HEK293 (cell line): ENCODE results near the gene MLIP.

Experiments used
- CTCF ChIA-PET: fragments of 350-600 bp; formaldehyde crosslinking; extraction: SDS; loops from one replicate; lab custom pipeline; 2021; ENCODE audit warnings: antibody characterized with exemption; lab: Yijun Ruan, JAX
- POLR2A ChIA-PET: fragments of 300-600 bp; formaldehyde crosslinking; extraction: SDS; loops from one replicate; lab custom pipeline; 2020; ENCODE audit warnings: antibody characterized with exemption, inconsistent platforms; lab: Yijun Ruan, JAX
- H3K27ac ChIP-seq: fragments of 200-500 bp; sonication (Bioruptor generic); 2 replicates; pipeline ENCODE4 v1.5.1; 2014; ENCODE audit warnings: low read depth, low read length, control low read depth, inconsistent platforms; ENCODE audit errors: extremely low read depth
- H3K36me3 ChIP-seq, 2 experiments: fragments of 200-500 bp in 1 of 2; sonication (Bioruptor generic) in 1 of 2; 1 replicate in 1 of 2; 2 replicates in 1 of 2; pipeline ENCODE4 v1.5.1; 2014 to 2017; ENCODE audit warnings: inconsistent platforms in 2 of 2, low read length in 2 of 2; ENCODE audit not compliant: control insufficient read depth in 2 of 2, insufficient read depth in 1 of 2
- H3K4me1 ChIP-seq: fragments of 200-500 bp; sonication (Bioruptor generic); 2 replicates; pipeline ENCODE4 v1.5.1; 2014; ENCODE audit warnings: mild to moderate bottlenecking, low read length, inconsistent platforms; ENCODE audit not compliant: control insufficient read depth, insufficient read depth
- H3K4me3 ChIP-seq: 2 replicates; pipeline ENCODE4 v1.5.1; 2011; ENCODE audit warnings: low read depth, mild to moderate bottlenecking, control low read depth, low read length, moderate library complexity
- H3K9me3 ChIP-seq: fragments of 200-500 bp; sonication (Bioruptor generic); 2 replicates; pipeline ENCODE4 v1.5.1; 2014; ENCODE audit warnings: low read depth, low read length, inconsistent platforms; ENCODE audit not compliant: control insufficient read depth, insufficient read depth
- IKZF3 ChIP-seq: fragments of 450-650 bp; IDR thresholded peaks from 2 replicates; pipeline ENCODE4 v1.5.0; 2018; ENCODE audit warnings: missing biosample characterization, mild to moderate bottlenecking, missing genetic modification characterization, moderate library complexity
- KLF10 ChIP-seq: fragments of 450-650 bp; IDR thresholded peaks from 2 replicates; pipeline ENCODE4 v1.5.1; 2018; ENCODE audit warnings: missing biosample characterization, mild to moderate bottlenecking, missing genetic modification characterization
- MZF1 ChIP-seq: fragments of 450-650 bp; formaldehyde crosslinking; IDR thresholded peaks from 2 replicates; pipeline ENCODE4 v1.5.1; 2017; ENCODE audit warnings: missing biosample characterization, missing genetic modification characterization, borderline replicate concordance
- SP2 ChIP-seq: fragments of 450-650 bp; formaldehyde crosslinking; IDR thresholded peaks from 2 replicates; pipeline ENCODE4 v1.5.1; 2016; ENCODE audit warnings: missing biosample characterization, missing genetic modification characterization
- ZNF112 ChIP-seq: fragments of 450-650 bp; formaldehyde crosslinking; IDR thresholded peaks from 2 replicates; pipeline ENCODE4 v1.5.0; 2017; ENCODE audit warnings: missing biosample characterization, missing genetic modification characterization
- ZNF157 ChIP-seq: fragments of 450-650 bp; formaldehyde crosslinking; IDR thresholded peaks from 2 replicates; pipeline ENCODE4 v1.5.1; 2016; ENCODE audit warnings: missing biosample characterization, missing genetic modification characterization
- ZNF292 ChIP-seq: fragments of 450-650 bp; formaldehyde crosslinking; IDR thresholded peaks from 2 replicates; pipeline ENCODE4 v1.5.1; 2016; ENCODE audit warnings: low read depth, missing biosample characterization, missing genetic modification characterization, borderline replicate concordance
- ZNF302 ChIP-seq: fragments of 450-650 bp; formaldehyde crosslinking; IDR thresholded peaks from 2 replicates; pipeline ENCODE4 v1.5.1; 2016; ENCODE audit warnings: missing biosample characterization, missing genetic modification characterization, low read depth
- ZNF423 ChIP-seq: fragments of 450-650 bp; formaldehyde crosslinking; IDR thresholded peaks from 2 replicates; pipeline ENCODE4 v1.5.1; 2016; ENCODE audit warnings: missing biosample characterization, missing genetic modification characterization
- ZNF501 ChIP-seq: fragments of 450-650 bp; formaldehyde crosslinking; IDR thresholded peaks from 2 replicates; pipeline ENCODE4 v1.5.1; 2016; ENCODE audit warnings: missing biosample characterization, missing genetic modification characterization
- ZNF529 ChIP-seq: fragments of 450-650 bp; formaldehyde crosslinking; IDR thresholded peaks from 2 replicates; pipeline ENCODE4 v1.5.1; 2017; ENCODE audit warnings: missing genetic modification characterization, missing biosample characterization; ENCODE audit not compliant: insufficient replicate concordance
- ZNF544 ChIP-seq: fragments of 450-650 bp; formaldehyde crosslinking; IDR thresholded peaks from 2 replicates; pipeline ENCODE4 v1.5.0; 2017; ENCODE audit warnings: missing biosample characterization, missing genetic modification characterization
- ZNF548 ChIP-seq: fragments of 450-650 bp; formaldehyde crosslinking; IDR thresholded peaks from 2 replicates; pipeline ENCODE4 v1.5.1; 2016; ENCODE audit warnings: missing biosample characterization, missing genetic modification characterization
- ZNF707 ChIP-seq: fragments of 450-650 bp; formaldehyde crosslinking; IDR thresholded peaks from 2 replicates; pipeline ENCODE4 v1.5.1; 2016; ENCODE audit warnings: missing biosample characterization, missing genetic modification characterization
- ZNF768 ChIP-seq: fragments of 450-650 bp; formaldehyde crosslinking; IDR thresholded peaks from 2 replicates; pipeline ENCODE4 v1.5.1; 2018; ENCODE audit warnings: missing biosample characterization, mild to moderate bottlenecking, missing genetic modification characterization
- ZSCAN30 ChIP-seq: fragments of 450-650 bp; IDR thresholded peaks from 2 replicates; pipeline ENCODE4 v1.5.1; 2018; ENCODE audit warnings: missing biosample characterization, mild to moderate bottlenecking, missing genetic modification characterization, moderate library complexity
- TF ChIP-seq, protein P1 (sequence below): fragments of 450-650 bp; formaldehyde crosslinking; IDR thresholded peaks from 2 replicates; pipeline ENCODE4 v1.5.1; 2016; ENCODE audit warnings: missing biosample characterization, missing genetic modification characterization
- TF ChIP-seq, protein P2 (sequence below): fragments of 450-650 bp; formaldehyde crosslinking; IDR thresholded peaks from 2 replicates; pipeline ENCODE4 v1.5.1; 2016; ENCODE audit warnings: missing biosample characterization, missing genetic modification characterization, borderline replicate concordance
- TF ChIP-seq, protein P3 (sequence below): fragments of 450-650 bp; IDR thresholded peaks from 2 replicates; pipeline ENCODE4 v1.5.1; 2018; ENCODE audit warnings: missing biosample characterization, missing genetic modification characterization
- TF ChIP-seq, protein P4 (sequence below): fragments of 450-650 bp; formaldehyde crosslinking; IDR thresholded peaks from 2 replicates; pipeline ENCODE4 v1.5.1; 2017; ENCODE audit warnings: missing biosample characterization, missing genetic modification characterization
- TF ChIP-seq, protein P5 (sequence below): fragments of 450-650 bp; formaldehyde crosslinking; IDR thresholded peaks from 2 replicates; pipeline ENCODE4 v1.5.1; 2016; ENCODE audit warnings: missing biosample characterization, missing genetic modification characterization, low read depth
- TF ChIP-seq, protein P6 (sequence below): fragments of 450-650 bp; formaldehyde crosslinking; IDR thresholded peaks from 2 replicates; pipeline ENCODE4 v1.5.1; 2016; ENCODE audit warnings: missing biosample characterization, missing genetic modification characterization

The MLIP gene

DNA sequence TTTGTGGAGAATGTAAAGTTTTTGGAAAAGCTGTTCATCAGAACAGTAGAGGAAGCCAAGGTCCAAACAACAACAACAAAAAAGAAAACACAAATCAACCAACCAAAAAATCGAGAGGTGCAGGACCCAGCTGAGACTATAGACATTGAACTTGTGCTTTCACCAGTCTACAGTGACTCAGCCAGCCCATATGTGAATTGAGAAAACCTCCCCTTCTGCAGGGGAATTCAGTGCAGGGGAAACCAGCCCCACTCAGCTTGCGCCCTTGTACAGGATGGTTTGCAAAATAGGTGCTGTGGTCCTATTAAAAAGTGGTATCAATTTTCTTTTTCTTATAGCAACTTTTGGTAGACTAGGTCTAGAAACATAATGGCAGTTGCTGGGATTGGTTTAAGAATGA is 21.3 kb downstream of the MLIP start (continued):
- TF ChIP-seq, protein P1, sequence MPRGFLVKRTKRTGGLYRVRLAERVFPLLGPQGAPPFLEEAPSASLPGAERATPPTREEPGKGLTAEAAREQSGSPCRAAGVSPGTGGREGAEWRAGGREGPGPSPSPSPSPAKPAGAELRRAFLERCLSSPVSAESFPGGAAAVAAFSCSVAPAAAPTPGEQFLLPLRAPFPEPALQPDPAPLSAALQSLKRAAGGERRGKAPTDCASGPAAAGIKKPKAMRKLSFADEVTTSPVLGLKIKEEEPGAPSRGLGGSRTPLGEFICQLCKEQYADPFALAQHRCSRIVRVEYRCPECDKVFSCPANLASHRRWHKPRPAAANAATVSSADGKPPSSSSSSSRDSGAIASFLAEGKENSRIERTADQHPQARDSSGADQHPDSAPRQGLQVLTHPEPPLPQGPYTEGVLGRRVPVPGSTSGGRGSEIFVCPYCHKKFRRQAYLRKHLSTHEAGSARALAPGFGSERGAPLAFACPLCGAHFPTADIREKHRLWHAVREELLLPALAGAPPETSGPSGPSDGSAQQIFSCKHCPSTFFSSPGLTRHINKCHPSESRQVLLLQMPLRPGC (tag by site-specific recombination), result no peak
- no peak for TF ChIP-seq ZNF292 (tag by site-specific recombination)

DNA sequence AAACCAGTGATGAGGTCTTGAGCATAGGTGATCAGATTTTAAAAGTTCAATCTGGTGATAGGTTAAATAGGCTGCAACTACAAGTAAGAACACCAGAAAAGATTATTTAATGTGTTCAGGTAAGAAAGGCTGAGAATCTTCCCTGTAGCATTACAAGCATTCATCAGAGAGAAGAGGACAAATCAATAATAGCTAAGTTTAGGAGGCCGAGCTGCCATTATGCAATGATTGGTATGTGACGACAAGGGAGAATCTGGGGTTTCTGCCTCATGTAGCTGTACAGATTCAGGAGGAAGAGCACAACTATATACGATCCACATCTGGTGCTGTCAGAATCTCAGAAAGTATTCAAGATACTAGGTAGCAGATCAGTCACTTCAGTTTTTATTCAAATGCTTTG is 21.9 kb downstream of the MLIP start:
- no peak for TF ChIP-seq ZNF157
- TF ChIP-seq, protein P2, sequence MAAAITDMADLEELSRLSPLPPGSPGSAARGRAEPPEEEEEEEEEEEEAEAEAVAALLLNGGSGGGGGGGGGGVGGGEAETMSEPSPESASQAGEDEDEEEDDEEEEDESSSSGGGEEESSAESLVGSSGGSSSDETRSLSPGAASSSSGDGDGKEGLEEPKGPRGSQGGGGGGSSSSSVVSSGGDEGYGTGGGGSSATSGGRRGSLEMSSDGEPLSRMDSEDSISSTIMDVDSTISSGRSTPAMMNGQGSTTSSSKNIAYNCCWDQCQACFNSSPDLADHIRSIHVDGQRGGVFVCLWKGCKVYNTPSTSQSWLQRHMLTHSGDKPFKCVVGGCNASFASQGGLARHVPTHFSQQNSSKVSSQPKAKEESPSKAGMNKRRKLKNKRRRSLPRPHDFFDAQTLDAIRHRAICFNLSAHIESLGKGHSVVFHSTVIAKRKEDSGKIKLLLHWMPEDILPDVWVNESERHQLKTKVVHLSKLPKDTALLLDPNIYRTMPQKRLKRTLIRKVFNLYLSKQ (tag by site-specific recombination), result no peak
- no peak for TF ChIP-seq ZNF548 (tag by site-specific recombination)
- TF ChIP-seq, protein P3, sequence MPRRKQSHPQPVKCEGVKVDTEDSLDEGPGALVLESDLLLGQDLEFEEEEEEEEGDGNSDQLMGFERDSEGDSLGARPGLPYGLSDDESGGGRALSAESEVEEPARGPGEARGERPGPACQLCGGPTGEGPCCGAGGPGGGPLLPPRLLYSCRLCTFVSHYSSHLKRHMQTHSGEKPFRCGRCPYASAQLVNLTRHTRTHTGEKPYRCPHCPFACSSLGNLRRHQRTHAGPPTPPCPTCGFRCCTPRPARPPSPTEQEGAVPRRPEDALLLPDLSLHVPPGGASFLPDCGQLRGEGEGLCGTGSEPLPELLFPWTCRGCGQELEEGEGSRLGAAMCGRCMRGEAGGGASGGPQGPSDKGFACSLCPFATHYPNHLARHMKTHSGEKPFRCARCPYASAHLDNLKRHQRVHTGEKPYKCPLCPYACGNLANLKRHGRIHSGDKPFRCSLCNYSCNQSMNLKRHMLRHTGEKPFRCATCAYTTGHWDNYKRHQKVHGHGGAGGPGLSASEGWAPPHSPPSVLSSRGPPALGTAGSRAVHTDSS, result no peak
- no peak for TF ChIP-seq ZNF768 (tag by site-specific recombination)
- no peak for TF ChIP-seq MZF1
- no peak for TF ChIP-seq ZNF501
- TF ChIP-seq ZNF529 (tag by site-specific recombination), result no peak
- TF ChIP-seq SP2, result no peak
- TF ChIP-seq ZNF544, result no peak
- TF ChIP-seq KLF10 (tag by site-specific recombination), result no peak
- no peak for TF ChIP-seq ZNF423 (tag by site-specific recombination)
- H3K4me1 ChIP-seq, result peaks cover 10% of the 10 kb centered on the region; the same call in 1 of the 2 replicates
- ChIA-PET POLR2A (no interaction called here), CTCF (interaction anchor here (0.7 kb wide), 1 partner anchor 29 kb away, joined by 3 read pairs; no protein-coding TSS in a partner anchor)
- H3K36me3 ChIP-seq, result no peaks in the 10 kb centered on the region
- H3K9me3 ChIP-seq, result no peaks in the 10 kb centered on the region
- no peak overlapping the region for H3K27ac ChIP-seq
- no peak overlapping the region for H3K4me3 ChIP-seq

DNA sequence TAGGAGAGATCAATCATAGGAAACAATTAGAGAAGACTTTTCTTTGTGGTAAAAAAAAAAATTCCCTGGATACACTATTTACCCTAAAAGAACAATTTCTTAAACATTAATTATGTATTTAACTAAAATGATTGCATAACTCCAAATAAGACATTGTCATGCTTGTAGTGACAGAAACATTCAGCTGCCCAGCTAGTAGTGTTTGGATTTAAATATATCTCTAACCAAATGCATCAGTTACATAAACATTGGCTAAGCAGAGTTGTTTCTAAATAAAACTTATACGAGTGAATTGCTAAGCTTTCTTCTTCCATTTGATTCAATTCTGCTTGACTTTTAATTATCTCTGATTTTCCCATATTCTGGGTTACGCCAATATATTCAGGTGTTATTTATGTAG is 23.7 kb downstream of the MLIP start:
- Histone ChIP-seq H3K4me3 (no peak overlapping the region), H3K36me3 (no peaks in the 10 kb centered on the region), H3K4me1 (peaks cover 10% of the 10 kb centered on the region; the same call in 1 of the 2 replicates), H3K27ac (no peak overlapping the region)
- ChIA-PET POLR2A (no interaction called here), CTCF (interaction anchor here (0.7 to 1.0 kb wide), 2 partner anchors 149 to 151 kb away, joined by 3 to 4 read pairs; no protein-coding TSS in a partner anchor)
- TF ChIP-seq ZNF707 (tag by site-specific recombination) (no peak), ZNF768 (tag by site-specific recombination) (no peak), ZSCAN30 (no peak), IKZF3 (tag by site-specific recombination) (no peak), ZNF112 (tag by site-specific recombination) (no peak), ZNF302 (tag by site-specific recombination) (no peak)
- TF ChIP-seq, protein P4, sequence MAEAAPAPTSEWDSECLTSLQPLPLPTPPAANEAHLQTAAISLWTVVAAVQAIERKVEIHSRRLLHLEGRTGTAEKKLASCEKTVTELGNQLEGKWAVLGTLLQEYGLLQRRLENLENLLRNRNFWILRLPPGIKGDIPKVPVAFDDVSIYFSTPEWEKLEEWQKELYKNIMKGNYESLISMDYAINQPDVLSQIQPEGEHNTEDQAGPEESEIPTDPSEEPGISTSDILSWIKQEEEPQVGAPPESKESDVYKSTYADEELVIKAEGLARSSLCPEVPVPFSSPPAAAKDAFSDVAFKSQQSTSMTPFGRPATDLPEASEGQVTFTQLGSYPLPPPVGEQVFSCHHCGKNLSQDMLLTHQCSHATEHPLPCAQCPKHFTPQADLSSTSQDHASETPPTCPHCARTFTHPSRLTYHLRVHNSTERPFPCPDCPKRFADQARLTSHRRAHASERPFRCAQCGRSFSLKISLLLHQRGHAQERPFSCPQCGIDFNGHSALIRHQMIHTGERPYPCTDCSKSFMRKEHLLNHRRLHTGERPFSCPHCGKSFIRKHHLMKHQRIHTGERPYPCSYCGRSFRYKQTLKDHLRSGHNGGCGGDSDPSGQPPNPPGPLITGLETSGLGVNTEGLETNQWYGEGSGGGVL (tag by site-specific recombination), result no peak
- TF ChIP-seq, protein P5, sequence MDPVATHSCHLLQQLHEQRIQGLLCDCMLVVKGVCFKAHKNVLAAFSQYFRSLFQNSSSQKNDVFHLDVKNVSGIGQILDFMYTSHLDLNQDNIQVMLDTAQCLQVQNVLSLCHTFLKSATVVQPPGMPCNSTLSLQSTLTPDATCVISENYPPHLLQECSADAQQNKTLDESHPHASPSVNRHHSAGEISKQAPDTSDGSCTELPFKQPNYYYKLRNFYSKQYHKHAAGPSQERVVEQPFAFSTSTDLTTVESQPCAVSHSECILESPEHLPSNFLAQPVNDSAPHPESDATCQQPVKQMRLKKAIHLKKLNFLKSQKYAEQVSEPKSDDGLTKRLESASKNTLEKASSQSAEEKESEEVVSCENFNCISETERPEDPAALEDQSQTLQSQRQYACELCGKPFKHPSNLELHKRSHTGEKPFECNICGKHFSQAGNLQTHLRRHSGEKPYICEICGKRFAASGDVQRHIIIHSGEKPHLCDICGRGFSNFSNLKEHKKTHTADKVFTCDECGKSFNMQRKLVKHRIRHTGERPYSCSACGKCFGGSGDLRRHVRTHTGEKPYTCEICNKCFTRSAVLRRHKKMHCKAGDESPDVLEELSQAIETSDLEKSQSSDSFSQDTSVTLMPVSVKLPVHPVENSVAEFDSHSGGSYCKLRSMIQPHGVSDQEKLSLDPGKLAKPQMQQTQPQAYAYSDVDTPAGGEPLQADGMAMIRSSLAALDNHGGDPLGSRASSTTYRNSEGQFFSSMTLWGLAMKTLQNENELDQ (tag by site-specific recombination), result no peak
- TF ChIP-seq, protein P6, sequence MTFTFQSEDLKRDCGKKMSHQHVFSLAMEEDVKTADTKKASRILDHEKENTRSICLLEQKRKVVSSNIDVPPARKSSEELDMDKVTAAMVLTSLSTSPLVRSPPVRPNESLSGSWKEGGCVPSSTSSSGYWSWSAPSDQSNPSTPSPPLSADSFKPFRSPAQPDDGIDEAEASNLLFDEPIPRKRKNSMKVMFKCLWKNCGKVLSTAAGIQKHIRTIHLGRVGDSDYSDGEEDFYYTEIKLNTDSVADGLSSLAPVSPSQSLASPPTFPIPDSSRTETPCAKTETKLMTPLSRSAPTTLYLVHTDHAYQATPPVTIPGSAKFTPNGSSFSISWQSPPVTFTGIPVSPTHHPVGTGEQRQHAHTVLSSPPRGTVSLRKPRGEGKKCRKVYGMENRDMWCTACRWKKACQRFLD, result no peak
- TF ChIP-seq, all 188 proteins: peak for 0
- no peaks in the 10 kb centered on the region for H3K9me3 ChIP-seq
